NCI-H748 (cell line): ENCODE data around the gene NALCN.
A peak's percentile ranks its signal among the peaks of the same experiment; 100 is the strongest.

Experiments used
- DNase-seq: peaks from one replicate; lab custom pipeline; 2025; ENCODE audit not compliant: unreplicated experiment; lab: John Stamatoyannopoulos, UW

Gene NALCN

DNA sequence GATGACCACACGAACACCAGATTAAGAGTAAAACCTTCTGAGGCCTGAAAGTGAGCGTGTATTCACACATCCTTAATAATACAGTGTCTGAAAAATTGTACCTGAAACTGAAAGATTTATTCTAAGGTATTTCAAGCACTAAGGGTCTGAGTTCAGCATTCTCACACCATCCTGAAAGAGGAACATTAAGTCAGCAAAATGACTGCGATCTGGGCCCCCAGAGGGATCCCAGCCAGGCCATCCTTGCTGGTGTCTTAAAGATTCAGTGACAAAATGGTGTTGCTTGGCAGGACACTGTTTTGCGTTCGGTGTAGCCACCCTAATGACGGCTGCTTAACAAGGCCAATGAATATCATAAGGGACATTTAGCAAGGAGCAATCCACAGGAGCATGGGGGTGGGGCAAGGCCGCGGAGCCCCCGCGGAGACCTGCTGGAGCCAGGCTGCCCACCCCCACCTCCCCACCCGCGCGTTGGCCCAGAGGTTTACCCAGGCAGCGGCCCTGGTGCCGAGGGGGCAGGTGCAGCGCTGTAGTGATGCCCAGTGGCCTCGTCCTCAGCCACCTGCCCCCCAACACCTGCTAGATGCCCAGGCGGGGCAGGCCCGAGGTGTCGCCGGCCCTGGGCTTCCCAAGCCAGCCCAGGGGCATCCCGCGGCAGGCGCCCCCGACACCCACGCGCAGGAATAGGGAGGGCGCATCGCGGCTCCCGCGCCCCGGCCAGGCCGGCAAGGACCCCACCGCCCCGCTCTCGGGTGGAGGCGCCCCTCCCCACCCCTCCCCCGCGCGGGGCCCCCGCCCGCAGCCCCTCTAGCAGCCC is 742 bp downstream of the NALCN start:
- DNase-seq: peak; percentile 52

DNA sequence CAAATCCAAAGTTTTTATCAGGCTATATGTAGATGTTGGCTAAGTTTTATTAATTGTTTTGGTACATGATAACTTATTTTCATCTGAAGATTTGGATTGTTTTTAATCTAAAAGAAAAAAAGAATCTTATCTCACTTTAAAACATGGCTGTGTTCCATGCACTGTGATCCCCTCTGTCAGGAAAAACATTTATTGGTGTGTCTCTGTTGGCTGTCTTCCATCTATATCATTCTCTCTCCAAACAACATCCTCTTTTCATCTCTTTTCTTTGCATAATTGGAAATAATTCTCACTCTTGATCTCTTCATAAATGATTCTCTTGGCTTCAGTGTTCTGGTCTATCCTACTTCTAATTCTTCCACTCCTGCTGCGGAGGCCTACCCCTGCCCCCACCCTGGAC is 4.2 kb downstream of the NALCN start:
- DNase-seq: no peak

GRCh38 chr13:101408992-101409656 is 7.2 kb downstream of the NALCN start:
- DNase-seq: no peak

GRCh38 chr13:101408154-101408553 is 8.2 kb downstream of the NALCN start:
- DNase-seq: no peak

DNA sequence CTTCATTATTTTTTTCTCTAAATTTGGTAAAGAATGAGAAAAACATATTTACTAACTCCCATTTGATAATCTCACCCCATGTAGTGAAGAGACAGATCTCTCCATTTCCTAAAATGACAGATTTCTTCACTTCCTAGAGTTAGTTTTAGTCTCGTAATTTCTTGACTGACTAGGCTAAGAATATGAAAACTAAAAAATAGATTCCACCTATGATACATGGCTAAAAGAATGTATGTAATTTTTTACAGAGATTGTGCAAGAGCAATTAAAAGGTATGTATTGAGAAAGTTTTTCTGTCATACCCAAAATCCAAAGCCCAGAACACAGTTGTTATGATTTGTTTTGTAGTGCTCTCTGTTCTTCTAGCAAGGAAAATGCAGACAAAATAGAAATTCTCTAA is 9.5 kb downstream of the NALCN start:
- DNase-seq: no peak

GRCh38 chr13:101401196-101401595 is 15.1 kb downstream of the NALCN start:
- DNase-seq: no peak

GRCh38 chr13:101399365-101399764 is 16.9 kb downstream of the NALCN start:
- DNase-seq: no peak

DNA sequence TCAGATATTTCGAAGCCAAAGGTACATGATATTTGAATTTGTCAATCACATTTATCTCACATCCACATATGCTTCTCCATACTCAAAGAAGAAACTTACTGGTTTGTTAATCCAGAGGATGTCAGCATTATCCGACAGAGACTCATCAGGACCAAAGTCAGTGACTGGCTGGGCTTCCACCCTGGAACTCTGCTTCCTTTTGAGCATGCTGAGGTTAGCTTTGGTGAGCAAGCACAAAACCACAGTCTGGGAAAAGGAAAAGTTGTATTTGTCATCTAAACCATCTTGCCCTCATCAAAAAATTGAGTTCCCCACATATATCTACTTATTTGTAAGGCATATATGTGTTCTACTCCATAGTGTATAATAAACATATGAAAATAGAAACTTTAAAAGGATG is 17.4 kb downstream of the NALCN start:
- no peak for DNase-seq

DNA sequence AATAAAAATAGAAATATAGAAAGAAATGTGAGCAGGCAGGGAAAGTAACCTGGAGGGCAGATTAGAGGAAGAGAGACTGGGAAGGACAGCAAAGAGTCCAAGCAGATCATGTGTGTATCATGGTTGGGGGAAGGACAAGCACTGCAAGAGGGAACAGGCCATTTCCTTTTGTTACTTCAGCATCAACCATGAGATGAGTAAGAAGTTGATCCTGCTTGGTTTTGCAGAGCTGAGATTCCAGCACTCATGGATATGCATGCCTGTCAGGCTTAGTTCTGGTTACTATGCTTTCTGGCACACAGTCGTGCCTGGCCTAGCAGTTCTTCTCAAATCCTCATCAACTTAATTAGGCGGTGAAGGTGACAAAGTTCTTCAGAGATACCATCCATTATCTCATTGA is 18.1 kb downstream of the NALCN start:
- DNase-seq: no peak

DNA sequence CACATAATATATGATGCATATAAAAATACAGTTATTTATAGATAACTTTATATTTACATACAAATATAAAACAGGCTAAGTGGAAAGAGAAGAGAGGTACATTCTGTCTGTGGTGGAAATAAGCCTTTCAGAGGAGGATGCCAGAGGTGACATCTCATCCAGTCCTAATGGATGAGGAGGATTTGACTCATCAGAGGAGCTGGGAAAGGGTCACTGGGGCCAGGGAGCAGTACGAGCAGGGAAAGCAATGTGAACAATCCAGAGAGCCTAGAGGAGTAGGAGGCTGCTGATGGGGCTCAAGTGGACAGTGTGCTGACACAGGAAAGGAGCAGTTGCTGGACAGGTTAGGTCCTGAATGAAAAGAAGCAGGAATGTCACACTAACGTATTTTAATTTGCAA is 18.6 kb downstream of the NALCN start:
- no peak for DNase-seq

DNA sequence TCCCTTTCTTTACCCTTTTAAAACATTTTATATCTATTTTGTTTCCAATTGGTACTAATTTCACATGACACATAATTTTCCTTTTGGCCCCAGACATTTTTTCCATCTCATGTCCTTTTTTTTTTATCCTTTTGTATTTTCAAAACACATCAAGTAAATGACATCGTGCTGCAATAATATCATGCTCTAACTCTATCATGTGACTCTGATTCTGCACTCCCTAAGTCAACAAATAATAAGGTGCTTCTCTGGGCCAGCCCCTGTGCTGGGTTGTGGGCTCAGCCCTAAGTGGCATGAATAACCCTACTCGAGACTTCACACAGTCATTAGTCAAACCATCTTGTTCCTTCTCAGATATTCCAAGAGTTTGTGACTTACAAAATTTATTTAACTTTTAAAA is 21.7 kb downstream of the NALCN start:
- peak; percentile 55 for DNase-seq

DNA sequence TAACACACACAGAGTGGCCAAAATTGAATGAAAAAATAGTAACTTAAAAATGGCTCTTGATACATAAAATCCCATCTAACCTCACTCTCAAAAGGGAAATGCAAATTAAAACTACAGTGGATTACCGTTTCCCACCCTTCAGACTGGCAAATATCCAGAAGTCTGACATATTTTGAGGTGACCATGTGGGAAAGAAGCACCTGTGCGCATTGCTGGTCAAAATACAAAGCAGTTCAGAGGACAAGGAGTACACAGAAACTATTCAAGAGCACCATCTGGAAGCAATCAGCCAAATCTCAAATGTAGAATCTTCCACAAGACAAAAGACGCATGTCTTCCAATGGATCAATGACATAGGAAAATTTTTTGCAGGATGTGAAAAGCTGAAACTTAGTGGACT is 23.2 kb downstream of the NALCN start:
- no peak for DNase-seq

DNA sequence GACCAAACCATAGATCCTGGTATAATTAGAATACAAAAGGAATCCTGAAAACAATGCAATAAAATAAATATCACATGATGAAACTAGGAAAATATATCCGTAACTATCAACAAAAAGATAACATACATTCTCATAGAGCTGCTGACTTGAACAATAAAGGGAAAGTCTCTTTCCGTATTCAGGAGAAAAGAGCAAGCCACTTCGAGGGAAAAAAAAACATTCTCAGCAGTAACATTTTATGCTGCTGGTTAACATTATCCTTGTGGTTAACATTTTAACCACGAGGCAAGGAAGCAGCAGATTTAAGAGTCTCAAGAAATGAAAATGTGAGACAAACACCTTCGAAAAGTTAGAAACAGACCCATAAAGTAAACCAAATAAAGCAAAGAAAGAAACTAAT is 25.8 kb downstream of the NALCN start:
- DNase-seq: no peak

GRCh38 chr13:101384929-101385328 is 31.4 kb downstream of the NALCN start:
- DNase-seq: peak; percentile 9

- no peak for DNase-seq
These were observed 32.7 kb downstream of the NALCN start for GRCh38 chr13:101383595-101383994.

GRCh38 chr13:101382701-101383100 is 33.6 kb downstream of the NALCN start:
- DNase-seq: no peak

DNA sequence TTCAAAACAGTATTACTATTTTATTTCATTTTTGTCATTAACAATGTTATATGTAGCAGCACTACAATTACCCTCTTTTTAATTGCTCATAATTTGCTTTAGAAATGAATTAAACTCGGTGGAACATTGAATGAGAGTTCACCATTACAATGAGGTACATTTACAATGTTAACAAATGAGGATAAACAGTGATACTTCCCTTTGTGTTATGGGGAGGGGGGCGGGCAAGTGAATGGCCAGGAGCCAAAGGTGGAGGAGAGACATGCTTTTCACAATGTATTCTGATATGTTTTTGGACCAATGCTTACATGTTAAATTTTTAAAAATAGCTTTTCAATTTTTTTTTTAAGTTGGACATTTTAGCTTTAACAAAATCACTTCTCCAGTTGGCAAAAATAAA is 34.2 kb downstream of the NALCN start:
- DNase-seq: peak; percentile 73

- DNase-seq: no peak
These were observed 55.8 kb downstream of the NALCN start for GRCh38 chr13:101360525-101360924.

- no peak for DNase-seq
These were observed 61.4 kb downstream of the NALCN start for GRCh38 chr13:101354895-101355294.

DNA sequence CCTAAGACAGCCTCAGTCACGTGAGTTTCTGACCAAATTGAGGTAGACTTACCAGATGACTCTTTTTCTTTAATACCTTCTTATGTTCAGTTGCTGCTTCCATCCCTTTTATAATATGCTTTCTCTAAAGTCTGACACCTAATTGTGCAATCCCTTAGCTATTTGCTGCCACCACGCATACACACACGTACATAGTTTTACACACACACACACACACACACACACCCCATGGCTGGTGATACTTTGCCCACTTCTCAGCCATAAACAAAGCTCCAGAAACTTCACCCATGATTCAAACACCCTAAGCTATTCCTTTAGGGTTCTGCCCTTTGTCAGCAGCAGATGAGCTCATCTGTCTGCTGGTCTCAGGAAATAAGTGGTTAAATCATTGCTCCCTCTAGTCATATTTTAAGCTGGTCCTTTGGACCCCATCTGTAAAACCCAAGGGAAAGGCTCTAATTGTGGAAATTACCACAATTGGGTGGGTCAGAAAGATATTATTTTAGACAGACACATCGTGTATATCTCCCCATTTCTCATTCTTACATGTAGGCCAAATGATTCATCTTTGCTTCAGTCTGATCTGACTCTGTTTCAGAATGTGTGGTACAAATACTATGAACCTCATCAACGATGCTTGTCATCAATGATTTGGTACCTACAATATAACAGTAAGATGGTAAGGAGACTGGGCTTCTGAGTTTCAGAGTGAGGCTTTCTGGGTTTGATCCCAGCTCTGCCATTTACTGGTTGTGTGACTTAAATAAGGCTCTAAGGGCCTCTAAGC is 69.2 kb downstream of the NALCN start:
- no peak for DNase-seq

- no peak for DNase-seq
These were observed 70.1 kb downstream of the NALCN start for GRCh38 chr13:101346161-101346560.
